PC-9 (cell line): ENCODE results near the gene CIITA. TPM values are rescaled to one million over a fixed set of nuclear protein-coding genes. Genes with fewer than 3 reads are reported as not detected.

ENCODE experiments used
- BruUV-seq: library from RNA; stranded (reverse); fragments of 400-500 nt; replicated peaks from 2 replicates; lab custom pipeline; 2021; lab: Mats Ljungman, UMichigan
- CTCF ChIA-PET: fragments of 300-600 bp; sonication (Branson Sonifier 250); formaldehyde crosslinking; loops from one replicate; lab custom pipeline; 2022; ENCODE audit warnings: antibody characterized with exemption; lab: Charles Lee
- POLR2A ChIA-PET: fragments of 300-600 bp; sonication (Branson Sonifier 250); formaldehyde crosslinking; loops from one replicate; lab custom pipeline; 2022; ENCODE audit warnings: antibody characterized with exemption; ENCODE audit not compliant: unreplicated experiment; lab: Charles Lee
- DNase-seq, 2 experiments: peaks; one replicate each; pipeline versions ENCODE4 v3.0.0 to v3.0.0-alpha.2; 2015 to 2022; ENCODE audit warnings: mixed read lengths in 1 of 2
- H2AFZ ChIP-seq: fragments of 200-600 bp; sonication (generic); 2 replicates; pipeline ENCODE4 v1.8.1; 2017; ENCODE audit warnings: antibody characterized with exemption
- H3F3A ChIP-seq: fragments of 200-600 bp; sonication (generic); 2 replicates; pipeline ENCODE4 v1.8.1; 2017; ENCODE audit warnings: antibody characterized with exemption, mild to moderate bottlenecking, low read depth; ENCODE audit not compliant: insufficient read depth
- H3K27ac ChIP-seq: fragments of 200-600 bp; sonication (generic); 2 replicates; pipeline ENCODE4 v1.6.1; 2016; ENCODE audit warnings: mixed run types
- H3K27me3 ChIP-seq: fragments of 200-600 bp; sonication (generic); 2 replicates; pipeline ENCODE4 v1.6.1; 2016; ENCODE audit warnings: low read depth, mixed run types; ENCODE audit not compliant: insufficient read depth
- H3K36me3 ChIP-seq: fragments of 200-600 bp; sonication (generic); 2 replicates; pipeline ENCODE4 v1.6.1; 2016; ENCODE audit warnings: low read depth, mixed run types
- H3K4me1 ChIP-seq: fragments of 200-600 bp; sonication (generic); replicated peaks from 2 replicates; pipeline ENCODE4 v1.6.1; 2016; ENCODE audit warnings: mixed run types; ENCODE audit not compliant: insufficient read depth
- H3K4me2 ChIP-seq: fragments of 200-600 bp; sonication (generic); 2 replicates; pipeline ENCODE4 v1.6.1; 2017; ENCODE audit warnings: mixed run types
- H3K4me3 ChIP-seq: fragments of 200-600 bp; sonication (generic); 2 replicates; pipeline ENCODE4 v1.6.1; 2016; ENCODE audit warnings: mixed run types
- H3K79me2 ChIP-seq: fragments of 200-600 bp; sonication (generic); 2 replicates; pipeline ENCODE4 v1.6.1; 2017; ENCODE audit warnings: low read depth, mixed run types
- H3K9me2 ChIP-seq: fragments of 200-600 bp; sonication (generic); 2 replicates; pipeline ENCODE4 v1.8.1; 2017; ENCODE audit warnings: mild to moderate bottlenecking; ENCODE audit not compliant: insufficient read depth
- H3K9me3 ChIP-seq: fragments of 200-600 bp; sonication (generic); 2 replicates; pipeline ENCODE4 v1.8.1; 2016; ENCODE audit warnings: low read depth; ENCODE audit not compliant: insufficient read depth
- H4K20me1 ChIP-seq: fragments of 200-600 bp; sonication (generic); 2 replicates; pipeline ENCODE4 v1.8.1; 2017; ENCODE audit not compliant: insufficient read depth
- EZH2 ChIP-seq: fragments of 200-600 bp; sonication (generic); IDR thresholded peaks from 2 replicates; pipeline ENCODE4 v1.8.0; 2017; ENCODE audit warnings: antibody characterized with exemption, low read depth
- intact Hi-C: fragments of 100-400 bp; cut with micrococcal nuclease; formaldehyde crosslinking; loops from one replicate; pipeline ENCODE4 v1.10.0; 2022; ENCODE audit not compliant: unreplicated experiment
- total RNA-seq: library from RNA; stranded (reverse); gene quantifications from 2 replicates; pipeline ENCODE4 v1.2.3, GENCODE V29; 2021
- TF ChIP-seq, protein P1 (sequence below): fragments of 200-600 bp; sonication (generic); conservative IDR thresholded peaks from 2 replicates; pipeline ENCODE4 v1.6.1; 2017; ENCODE audit warnings: mixed run types, antibody characterized with exemption, mild to moderate bottlenecking, moderate library complexity

CIITA gene
- total RNA-seq, 1 experiment from 2014 or later, result 1.7 TPM

DNA sequence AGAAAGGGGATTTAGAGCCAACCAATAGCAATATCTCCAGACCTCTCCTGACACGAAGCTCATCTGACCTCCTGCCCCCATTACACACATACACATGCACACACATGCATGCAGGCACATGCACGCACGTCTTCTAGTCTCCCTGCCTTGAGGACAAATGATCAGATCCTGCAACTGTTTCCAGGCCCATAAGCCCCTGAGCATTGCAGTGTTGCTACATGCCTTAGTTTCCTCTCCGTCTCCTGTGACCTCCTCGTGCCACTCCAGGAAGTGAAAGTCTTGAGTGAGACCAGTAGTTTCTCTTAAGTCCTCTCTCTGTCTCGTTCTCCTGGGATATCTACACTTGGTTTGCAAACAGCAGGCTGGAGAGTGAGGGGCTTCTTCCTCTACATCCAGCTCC lies 8.2 kb downstream of the CIITA start:
- H3K36me3 ChIP-seq, result no peaks in the 10 kb centered on the region
- POLR2A ChIA-PET, result interaction anchor here (0.5 kb wide), 1 partner anchor 56 kb away, joined by 4 read pairs; no protein-coding TSS in a partner anchor
- no peaks in the 10 kb centered on the region for H4K20me1 ChIP-seq
- no peak overlapping the region for H3K27ac ChIP-seq
- no peaks in the 10 kb centered on the region for H3K9me3 ChIP-seq
- H3K79me2 ChIP-seq, result no peaks in the 10 kb centered on the region
- CTCF ChIA-PET, result no interaction called here
- H3F3A ChIP-seq, result no peaks in the 10 kb centered on the region
- no peaks in the 10 kb centered on the region for H3K9me2 ChIP-seq
- intact Hi-C loops, result no loop called here
- BruUV-seq, result no TSS peak
- H3K4me1 ChIP-seq, result peaks cover 13% of the 10 kb centered on the region
- no peaks in the 10 kb centered on the region; the same call in 1 of the 2 replicates for H3K27me3 ChIP-seq
- H3K4me3 ChIP-seq, result no peak overlapping the region
- no peak overlapping the region for H2AFZ ChIP-seq
- H3K4me2 ChIP-seq, result no peak overlapping the region
- TF ChIP-seq, protein P1, sequence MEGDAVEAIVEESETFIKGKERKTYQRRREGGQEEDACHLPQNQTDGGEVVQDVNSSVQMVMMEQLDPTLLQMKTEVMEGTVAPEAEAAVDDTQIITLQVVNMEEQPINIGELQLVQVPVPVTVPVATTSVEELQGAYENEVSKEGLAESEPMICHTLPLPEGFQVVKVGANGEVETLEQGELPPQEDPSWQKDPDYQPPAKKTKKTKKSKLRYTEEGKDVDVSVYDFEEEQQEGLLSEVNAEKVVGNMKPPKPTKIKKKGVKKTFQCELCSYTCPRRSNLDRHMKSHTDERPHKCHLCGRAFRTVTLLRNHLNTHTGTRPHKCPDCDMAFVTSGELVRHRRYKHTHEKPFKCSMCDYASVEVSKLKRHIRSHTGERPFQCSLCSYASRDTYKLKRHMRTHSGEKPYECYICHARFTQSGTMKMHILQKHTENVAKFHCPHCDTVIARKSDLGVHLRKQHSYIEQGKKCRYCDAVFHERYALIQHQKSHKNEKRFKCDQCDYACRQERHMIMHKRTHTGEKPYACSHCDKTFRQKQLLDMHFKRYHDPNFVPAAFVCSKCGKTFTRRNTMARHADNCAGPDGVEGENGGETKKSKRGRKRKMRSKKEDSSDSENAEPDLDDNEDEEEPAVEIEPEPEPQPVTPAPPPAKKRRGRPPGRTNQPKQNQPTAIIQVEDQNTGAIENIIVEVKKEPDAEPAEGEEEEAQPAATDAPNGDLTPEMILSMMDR, result no peak
- TF ChIP-seq EZH2, result no peak
- DNase-seq, result no peak

DNA sequence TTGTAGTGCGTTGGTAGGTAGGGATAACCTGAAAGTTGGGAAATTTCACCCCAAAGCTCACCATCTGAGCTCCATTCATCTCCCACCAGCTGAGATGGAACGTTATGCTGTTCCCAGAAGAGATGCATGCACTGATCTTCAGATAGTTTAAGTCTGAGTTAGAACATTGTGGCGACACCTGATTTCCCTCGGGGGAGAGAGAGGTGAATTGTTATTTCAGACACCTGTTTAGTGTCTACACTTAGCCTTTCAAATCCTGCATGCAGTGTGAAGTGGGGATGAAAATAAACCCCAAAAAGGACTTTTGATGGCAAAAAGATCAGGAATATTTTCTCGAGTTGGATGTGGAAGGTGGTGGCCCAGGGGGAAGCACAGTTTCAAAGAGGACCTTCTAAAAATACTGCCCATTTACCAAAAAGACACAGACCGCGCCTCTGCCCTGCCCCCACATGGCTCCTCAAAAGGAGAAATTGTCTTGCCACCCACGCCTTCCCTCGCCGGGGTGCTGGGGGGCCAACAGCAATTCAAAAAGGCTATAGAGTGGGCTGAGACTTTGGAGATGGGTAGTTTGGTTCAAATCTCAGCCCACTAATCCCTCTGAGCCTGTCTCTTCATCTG lies 11.4 kb downstream of the CIITA start:
- POLR2A ChIA-PET, result no interaction called here
- Histone ChIP-seq H3K4me1 (peaks cover 3% of the 10 kb centered on the region), H3K4me3 (no peak overlapping the region), H3K4me2 (no peak overlapping the region), H3K27ac (no peak overlapping the region), H2AFZ (no peak overlapping the region), H3K79me2 (no peaks in the 10 kb centered on the region), H3K9me2 (no peaks in the 10 kb centered on the region), H3F3A (no peaks in the 10 kb centered on the region), H3K27me3 (peaks cover 16% of the 10 kb centered on the region), H3K9me3 (no peaks in the 10 kb centered on the region), H4K20me1 (no peaks in the 10 kb centered on the region), H3K36me3 (no peaks in the 10 kb centered on the region)
- DNase-seq, result no peak
- intact Hi-C loops, result no loop called here
- no TSS peak for BruUV-seq
- TF ChIP-seq, protein P1, result no peak
- no peak for TF ChIP-seq EZH2
- CTCF ChIA-PET, result no interaction called here

DNA sequence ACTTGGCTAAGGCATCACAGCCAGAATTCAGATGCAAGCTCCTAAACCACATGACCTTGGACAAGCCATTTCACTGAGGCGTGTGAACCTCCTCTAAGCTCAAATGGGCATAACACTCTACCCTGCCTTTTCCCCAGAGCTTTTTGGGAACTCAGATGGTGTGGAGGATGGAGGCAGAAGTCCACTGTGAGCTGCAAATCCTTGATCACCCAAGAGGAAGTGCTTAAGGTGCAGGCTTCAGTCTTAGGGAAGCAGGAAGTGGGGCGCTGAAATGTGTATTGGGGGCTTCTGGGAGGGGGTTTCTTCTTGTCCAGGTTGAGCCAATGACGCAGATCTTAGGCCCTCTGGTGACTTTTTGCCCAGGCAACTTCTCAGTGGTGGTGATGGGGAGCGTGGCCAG lies 12.9 kb downstream of the CIITA start:
- H3K4me1 ChIP-seq, result no peaks in the 10 kb centered on the region
- H2AFZ ChIP-seq, result no peak overlapping the region
- H3K27ac ChIP-seq, result no peak overlapping the region
- H3K36me3 ChIP-seq, result no peaks in the 10 kb centered on the region
- peaks cover 16% of the 10 kb centered on the region for H3K27me3 ChIP-seq
- H3K9me2 ChIP-seq, result no peaks in the 10 kb centered on the region
- DNase-seq, result no peak
- no peaks in the 10 kb centered on the region for H3F3A ChIP-seq
- TF ChIP-seq, protein P1, result no peak
- no peak for TF ChIP-seq EZH2
- BruUV-seq, result no TSS peak
- H3K4me2 ChIP-seq, result no peak overlapping the region
- POLR2A ChIA-PET, result no interaction called here
- CTCF ChIA-PET, result interaction anchor here (0.6 kb wide), 1 partner anchor 94 kb away, joined by 4 read pairs; no protein-coding TSS in a partner anchor
- no peaks in the 10 kb centered on the region for H4K20me1 ChIP-seq
- intact Hi-C loops, result no loop called here
- no peaks in the 10 kb centered on the region for H3K79me2 ChIP-seq
- H3K4me3 ChIP-seq, result no peak overlapping the region
- H3K9me3 ChIP-seq, result no peaks in the 10 kb centered on the region
